CD14-positive monocyte (primary cell): ENCODE measurements around the gene BHLHE23. TPM values are rescaled to one million over a fixed set of nuclear protein-coding genes. Genes with fewer than 3 reads are reported as not detected.

Experiments
- DNase-seq, 3 donors: peaks; one replicate each; pipeline ENCODE4 v3.0.0-alpha.2; 2011 to 2022
- H2AFZ ChIP-seq: 2 replicates; pipeline ENCODE4 v1.6.0; 2012; ENCODE audit warnings: mild to moderate bottlenecking, low read depth, low read length, inconsistent platforms; ENCODE audit not compliant: insufficient read depth, poor library complexity, severe bottlenecking
- H3K27ac ChIP-seq, 2 donors: 1 replicate in 1 of 2; 2 replicates in 1 of 2; pipeline ENCODE4 v1.5.1; 2012 to 2013; ENCODE audit warnings: low read length in 2 of 2, control low read depth in 1 of 2, inconsistent platforms in 1 of 2, low read depth in 1 of 2, mild to moderate bottlenecking in 1 of 2
- H3K27me3 ChIP-seq, 2 donors: one replicate each; pipeline versions ENCODE4 v1.6.0 to v1.6.1; 2011 to 2013; ENCODE audit warnings: low read length in 2 of 2; ENCODE audit not compliant: control insufficient read depth in 2 of 2, insufficient read depth in 2 of 2
- H3K36me3 ChIP-seq, 2 donors: replicated peaks in 1 of 2; 1 replicate in 1 of 2; 2 replicates in 1 of 2; pipeline versions ENCODE4 v1.5.1 to v1.6.1; 2012 to 2013; ENCODE audit warnings: low read length in 2 of 2, control low read depth in 1 of 2, inconsistent platforms in 1 of 2, mild to moderate bottlenecking in 1 of 2; ENCODE audit not compliant: insufficient read depth in 2 of 2, control insufficient read depth in 1 of 2
- H3K4me1 ChIP-seq, 2 donors: 1 replicate in 1 of 2; 2 replicates in 1 of 2; pipeline versions ENCODE4 v1.5.1 to v1.6.1; 2012 to 2013; ENCODE audit warnings: low read length in 2 of 2, control low read depth in 1 of 2, inconsistent platforms in 1 of 2, mild to moderate bottlenecking in 1 of 2, moderate library complexity in 1 of 2; ENCODE audit not compliant: insufficient read depth in 2 of 2, control insufficient read depth in 1 of 2
- H3K4me2 ChIP-seq: replicated peaks from 2 replicates; pipeline ENCODE3; 2012; ENCODE audit warnings: low read length, moderate library complexity, mild to moderate bottlenecking; ENCODE audit not compliant: poor library complexity, severe bottlenecking; ENCODE audit errors: extremely low read depth
- H3K4me3 ChIP-seq, 3 experiments: fragments of 200-600 bp in 1 of 3; sonication (generic) in 1 of 3; replicated peaks in 1 of 3; 1 replicate in 2 of 3; 2 replicates in 1 of 3; pipeline ENCODE4 v1.5.1; 2011 to 2013; ENCODE audit warnings: low read length in 3 of 3, mild to moderate bottlenecking in 3 of 3, control low read depth in 2 of 3, low read depth in 2 of 3, inconsistent platforms in 1 of 3, moderate library complexity in 1 of 3
- H3K79me2 ChIP-seq: 2 replicates; pipeline ENCODE4 v1.6.0; 2012; ENCODE audit warnings: mild to moderate bottlenecking, control low read depth, inconsistent platforms, low read length, moderate library complexity; ENCODE audit not compliant: insufficient read depth
- H3K9ac ChIP-seq: 2 replicates; pipeline ENCODE4 v1.6.0; 2017; ENCODE audit warnings: low read length, mild to moderate bottlenecking; ENCODE audit not compliant: insufficient read depth, poor library complexity, severe bottlenecking
- H3K9me3 ChIP-seq, 2 donors: replicated peaks in 1 of 2; 1 replicate in 1 of 2; 2 replicates in 1 of 2; pipeline versions ENCODE4 v1.5.1 to v1.6.1; 2012 to 2013; ENCODE audit warnings: low read length in 2 of 2, control low read depth in 1 of 2; ENCODE audit not compliant: control insufficient read depth in 1 of 2, insufficient read depth in 1 of 2
- H4K20me1 ChIP-seq: 2 replicates; pipeline ENCODE4 v1.6.0; 2012; ENCODE audit warnings: mild to moderate bottlenecking, low read length, control low read depth, moderate library complexity; ENCODE audit not compliant: insufficient read depth
- H3K27ac Mint-ChIP-seq, 7 donors: one replicate each; pipeline ENCODE4 v1.8.0; 2020; ENCODE audit warnings: mild to moderate bottlenecking in 7 of 7, mixed read lengths in 7 of 7, moderate library complexity in 6 of 7, inconsistent platforms in 2 of 7
- H3K27me3 Mint-ChIP-seq, 3 donors: one replicate each; pipeline ENCODE4 v1.8.0; 2021 to 2022; ENCODE audit warnings: low read depth in 3 of 3, mild to moderate bottlenecking in 3 of 3, mixed read lengths in 3 of 3, moderate library complexity in 3 of 3, inconsistent platforms in 1 of 3
- H3K36me3 Mint-ChIP-seq, 2 donors: one replicate each; pipeline ENCODE4 v1.8.0; 2020; ENCODE audit warnings: mixed read lengths in 2 of 2, inconsistent platforms in 1 of 2, mild to moderate bottlenecking in 1 of 2
- H3K4me1 Mint-ChIP-seq: one replicate; pipeline ENCODE4 v1.8.0; 2020; ENCODE audit warnings: mild to moderate bottlenecking, mixed read lengths
- H3K4me3 Mint-ChIP-seq, 2 donors: one replicate each; pipeline ENCODE4 v1.8.0; 2020; ENCODE audit warnings: mild to moderate bottlenecking in 2 of 2, mixed read lengths in 2 of 2, moderate library complexity in 1 of 2
- H3K9me3 Mint-ChIP-seq, 7 donors: one replicate each; pipeline ENCODE4 v1.8.0; 2020 to 2022; ENCODE audit warnings: mixed read lengths in 7 of 7, mild to moderate bottlenecking in 6 of 7, moderate library complexity in 6 of 7, inconsistent platforms in 2 of 7
- WGBS: methylation state at CpG from one replicate; pipeline ENCODE4 v1.1.5; 2013; ENCODE audit warnings: missing lambda C conversion rate; ENCODE audit not compliant: insufficient coverage; 5-methylcytosine and 5-hydroxymethylcytosine counted together
- intact Hi-C, 2 donors: fragments of 100-400 bp; cut with micrococcal nuclease; formaldehyde crosslinking; loops; one replicate each; pipeline versions ENCODE4 v1.15.0 to v1.15.1; 2023
- polyA plus RNA-seq, 3 donors: library from polyadenylated mRNA; depleted of rRNA in 1 of 3; unstranded in 2 of 3; stranded (reverse) in 1 of 3; fragments of 300-500 nt in 2 of 3; fragments of >200 nt in 1 of 3; fragmentation: Illumina TruSeq in 2 of 3; gene quantifications; 1 replicate in 2 of 3; 2 replicates in 1 of 3; pipeline ENCODE4 v1.2.3, GENCODE V29; 2012 to 2021
- TF ChIP-seq, protein P1 (sequence below): fragments of 200-600 bp; IDR thresholded peaks from one replicate; pipeline ENCODE4 v1.8.0; 2022; ENCODE audit warnings: antibody characterized with exemption, mild to moderate bottlenecking

Gene BHLHE23
- polyA plus RNA-seq, 3 donors, result not detected

DNA sequence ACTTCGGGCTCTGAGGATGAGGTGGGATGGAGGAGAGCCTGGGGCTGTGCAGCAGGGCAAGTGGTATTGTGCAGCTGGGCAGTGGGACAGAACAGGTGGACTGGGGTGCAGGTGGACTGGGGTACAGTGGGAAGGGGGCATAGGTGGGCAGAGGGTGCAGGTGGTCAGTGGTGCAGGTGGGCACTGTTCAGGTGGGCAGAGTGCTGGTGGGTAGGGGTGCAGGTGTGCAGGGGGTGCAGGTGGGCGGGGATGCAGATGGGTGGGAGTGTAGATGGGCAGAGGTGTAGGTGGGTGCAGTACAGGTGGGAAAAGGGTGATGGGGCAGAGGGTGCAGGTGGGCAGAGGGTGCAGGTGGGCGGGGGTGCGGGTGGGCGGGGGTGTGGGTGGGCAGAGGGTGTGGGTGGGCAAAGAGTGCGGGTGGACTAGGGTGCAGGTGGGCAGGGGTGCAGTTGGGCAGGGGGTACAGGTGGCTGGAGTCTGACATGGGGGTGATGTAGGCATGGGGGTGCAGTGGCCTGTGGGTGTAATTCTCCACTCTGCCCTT, 20.4 kb downstream of the BHLHE23 start:
- intact Hi-C loops, result no loop called here
- H3K4me3 ChIP-seq, result no peak overlapping the region
- H3K9me3 Mint-ChIP-seq, result peaks cover 0 to 2% (median 0%) of the 10 kb centered on the region in 7 donors
- TF ChIP-seq, protein P1, sequence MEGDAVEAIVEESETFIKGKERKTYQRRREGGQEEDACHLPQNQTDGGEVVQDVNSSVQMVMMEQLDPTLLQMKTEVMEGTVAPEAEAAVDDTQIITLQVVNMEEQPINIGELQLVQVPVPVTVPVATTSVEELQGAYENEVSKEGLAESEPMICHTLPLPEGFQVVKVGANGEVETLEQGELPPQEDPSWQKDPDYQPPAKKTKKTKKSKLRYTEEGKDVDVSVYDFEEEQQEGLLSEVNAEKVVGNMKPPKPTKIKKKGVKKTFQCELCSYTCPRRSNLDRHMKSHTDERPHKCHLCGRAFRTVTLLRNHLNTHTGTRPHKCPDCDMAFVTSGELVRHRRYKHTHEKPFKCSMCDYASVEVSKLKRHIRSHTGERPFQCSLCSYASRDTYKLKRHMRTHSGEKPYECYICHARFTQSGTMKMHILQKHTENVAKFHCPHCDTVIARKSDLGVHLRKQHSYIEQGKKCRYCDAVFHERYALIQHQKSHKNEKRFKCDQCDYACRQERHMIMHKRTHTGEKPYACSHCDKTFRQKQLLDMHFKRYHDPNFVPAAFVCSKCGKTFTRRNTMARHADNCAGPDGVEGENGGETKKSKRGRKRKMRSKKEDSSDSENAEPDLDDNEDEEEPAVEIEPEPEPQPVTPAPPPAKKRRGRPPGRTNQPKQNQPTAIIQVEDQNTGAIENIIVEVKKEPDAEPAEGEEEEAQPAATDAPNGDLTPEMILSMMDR, result no peak
- no peak overlapping the region for H3K27ac ChIP-seq
- H3K27me3 ChIP-seq, result peaks cover 5 to 45% of the 10 kb centered on the region in 2 donors
- H3K4me3 Mint-ChIP-seq, result no peak overlapping the region
- H3K9me3 ChIP-seq, result no peaks in the 10 kb centered on the region
- H3K27ac Mint-ChIP-seq, result no peak overlapping the region
- H3K36me3 ChIP-seq, result no peaks in the 10 kb centered on the region
- no peak overlapping the region for H2AFZ ChIP-seq
- H3K9ac ChIP-seq, result no peak overlapping the region
- WGBS, result 100% methylated on average over 3 of the region's 6 CpGs
- peaks cover 50 to 75% (median 52%) of the 10 kb centered on the region in 3 donors for H3K27me3 Mint-ChIP-seq
- DNase-seq, result no peak
- H4K20me1 ChIP-seq, result no peaks in the 10 kb centered on the region
- peaks cover 21% of the 10 kb centered on the region for H3K4me1 Mint-ChIP-seq
- no peak overlapping the region for H3K4me2 ChIP-seq
- H3K36me3 Mint-ChIP-seq, result no peaks in the 10 kb centered on the region
- peaks cover 11 to 13% of the 10 kb centered on the region in 2 donors for H3K4me1 ChIP-seq
- no peaks in the 10 kb centered on the region for H3K79me2 ChIP-seq

DNA sequence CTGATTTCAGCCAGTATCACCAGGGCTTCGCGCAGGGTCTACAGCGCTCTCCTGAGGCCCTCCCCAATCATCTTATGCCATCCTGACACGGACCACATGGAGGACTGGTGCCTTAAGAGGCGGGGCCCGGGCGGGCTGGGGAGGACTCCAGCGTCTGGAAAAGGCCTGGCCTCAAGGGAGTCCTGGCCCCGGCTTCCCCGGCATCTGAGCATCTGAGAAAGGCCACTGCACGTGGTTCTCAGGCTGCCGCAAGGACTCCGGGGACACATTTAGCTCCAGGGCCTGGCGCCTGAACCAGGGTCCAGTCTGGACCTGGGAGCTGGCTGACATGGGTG, 21.4 kb downstream of the BHLHE23 start:
- DNase-seq, result no peak
- peaks cover 26% of the 10 kb centered on the region for H3K4me1 Mint-ChIP-seq
- 92% methylated on average over 10 of the region's 14 CpGs for WGBS
- H3K36me3 Mint-ChIP-seq, result no peaks in the 10 kb centered on the region
- intact Hi-C loops, result no loop called here
- H3K9ac ChIP-seq, result no peak overlapping the region
- peaks cover 16 to 17% of the 10 kb centered on the region in 2 donors for H3K4me1 ChIP-seq
- H3K9me3 ChIP-seq, result peaks cover 0 to under 1% of the 10 kb centered on the region in 2 donors
- H3K27me3 Mint-ChIP-seq, result peaks cover 53 to 79% (median 61%) of the 10 kb centered on the region in 3 donors
- H3K27me3 ChIP-seq, result peaks cover 10 to 48% of the 10 kb centered on the region in 2 donors
- H3K79me2 ChIP-seq, result no peaks in the 10 kb centered on the region
- no peak overlapping the region for H2AFZ ChIP-seq
- H3K4me2 ChIP-seq, result no peak overlapping the region
- H3K36me3 ChIP-seq, result no peaks in the 10 kb centered on the region
- peaks cover 0 to 2% (median 0%) of the 10 kb centered on the region in 7 donors for H3K9me3 Mint-ChIP-seq
- no peak overlapping the region for H3K27ac Mint-ChIP-seq
- TF ChIP-seq, protein P1, result no peak
- no peaks in the 10 kb centered on the region for H4K20me1 ChIP-seq
- H3K4me3 ChIP-seq, result no peak overlapping the region
- H3K27ac ChIP-seq, result no peak overlapping the region
- no peak overlapping the region for H3K4me3 Mint-ChIP-seq
